K562 (cell line): ENCODE measurements around the gene FBXW9. TPM values are rescaled to one million over a fixed set of nuclear protein-coding genes. Genes with fewer than 3 reads are reported as not detected.
A peak's percentile ranks its signal among the peaks of the same experiment; 100 is the strongest.

Experiments
- CREB1 ChIP-seq, 2 experiments: sonication (generic) in 1 of 2; formaldehyde crosslinking in 1 of 2; IDR thresholded peaks; 2 replicates each; pipeline versions ENCODE4 v1.6.1 to v1.8.0; 2012 to 2022; ENCODE audit warnings: inconsistent platforms in 1 of 2, mild to moderate bottlenecking in 1 of 2, missing genetic modification reagents in 1 of 2, moderate library complexity in 1 of 2
- CTCF ChIP-seq, 3 experiments: IDR thresholded peaks in 2 of 3; conservative IDR thresholded peaks in 1 of 3; 2 replicates each; pipeline ENCODE4 v1.5.1; 2011 to 2012; ENCODE audit warnings: low read length in 3 of 3, mild to moderate bottlenecking in 3 of 3, control low read depth in 2 of 3, improper control_type of control experiment in 1 of 3, inconsistent platforms in 1 of 3, low read depth in 1 of 3, mixed read lengths in 1 of 3, moderate library complexity in 1 of 3; ENCODE audit not compliant: insufficient read depth in 2 of 3
- HEY1 ChIP-seq: fragments of 250-450 bp; sonication (Bioruptor Pico); IDR thresholded peaks from 2 replicates; pipeline ENCODE4 v1.5.0; 2020; ENCODE audit warnings: mild to moderate bottlenecking, moderate library complexity, borderline replicate concordance
- NCOR1 ChIP-seq: fragments of 450-650 bp; IDR thresholded peaks from 2 replicates; pipeline ENCODE4 v1.6.1; 2016; ENCODE audit warnings: mild to moderate bottlenecking, moderate library complexity
- RBM25 ChIP-seq: fragments of 200-400 bp; formaldehyde crosslinking; IDR thresholded peaks from 2 replicates; pipeline ENCODE4 v1.6.1; 2018; ENCODE audit warnings: low read length, low read depth, moderate library complexity; ENCODE audit not compliant: severe bottlenecking
- TAF1 ChIP-seq: IDR thresholded peaks from 2 replicates; pipeline ENCODE4 v1.6.1; 2011; ENCODE audit warnings: mild to moderate bottlenecking, low read length, moderate library complexity; ENCODE audit not compliant: insufficient read depth, control insufficient read depth, severe bottlenecking; ENCODE audit errors: extremely low read depth
- TBL1XR1 ChIP-seq, 2 experiments: IDR thresholded peaks; 2 replicates each; pipeline ENCODE4 v1.6.1; 2012; ENCODE audit warnings: improper control_type of control experiment in 2 of 2, low read length in 2 of 2, mild to moderate bottlenecking in 1 of 2
- TOE1 ChIP-seq, 2 experiments: fragments of 450-650 bp in 1 of 2; sonication (generic) in 1 of 2; formaldehyde crosslinking in 1 of 2; IDR thresholded peaks; 2 replicates each; pipeline versions ENCODE4 v1.7.1 to v1.8.0; 2016 to 2022; ENCODE audit warnings: borderline replicate concordance in 2 of 2, mild to moderate bottlenecking in 2 of 2, antibody characterized with exemption in 1 of 2, inconsistent platforms in 1 of 2, low read depth in 1 of 2, missing genetic modification reagents in 1 of 2, moderate library complexity in 1 of 2
- U2AF2 ChIP-seq: fragments of 200-400 bp; formaldehyde crosslinking; optimal IDR thresholded peaks from 2 replicates; pipeline ENCODE3; 2017; ENCODE audit warnings: low read depth, mild to moderate bottlenecking, low read length
- ZNF280B ChIP-seq: fragments of 250-450 bp; sonication (Bioruptor Pico); IDR thresholded peaks from 2 replicates; pipeline ENCODE4 v1.5.1; 2021; ENCODE audit warnings: mild to moderate bottlenecking
- ZNF395 ChIP-seq: fragments of 200-800 bp; sonication (Bioruptor generic); IDR thresholded peaks from 2 replicates; pipeline ENCODE4 v1.6.1; 2017; ENCODE audit warnings: missing genetic modification characterization, missing compliant biosample characterization
- ZNF644 ChIP-seq: fragments of 200-800 bp; sonication (Bioruptor generic); IDR thresholded peaks from 2 replicates; pipeline ENCODE4 v1.6.1; 2016; ENCODE audit warnings: low read depth, missing genetic modification characterization, missing compliant biosample characterization
- polyA plus RNA-seq, 8 experiments: library from polyadenylated mRNA; depleted of rRNA in 4 of 8; stranded (reverse) in 5 of 8; unstranded in 3 of 8; fragments of >200 nt; fragmentation: Nextera tagmentation in 2 of 8; fragmentation: Illumina TruSeq in 1 of 8; extraction: Ambion mirVana in 2 of 8; extraction: Trizol in 1 of 8; gene quantifications; 2 replicates each; pipeline versions ENCODE4 v1.2.1 to v1.2.3, GENCODE V29; 2011 to 2014; ENCODE audit warnings: inconsistent platforms in 1 of 8, missing spikeins in 1 of 8
- total RNA-seq, 7 experiments: library from RNA; depleted of rRNA in 6 of 7; stranded (reverse); fragments of >200 nt in 6 of 7; fragmentation: Illumina TruSeq in 2 of 7; extraction: Trizol in 2 of 7; gene quantifications; 2 replicates each; pipeline versions ENCODE4 v1.2.1 to v1.2.3, GENCODE V29; 2011 to 2021; ENCODE audit warnings: low replicate concordance in 1 of 7
- TF ChIP-seq, protein P1 (sequence below), 2 experiments: fragments of 450-650 bp in 1 of 2; IDR thresholded peaks; 2 replicates each; pipeline ENCODE4 v1.6.1; 2011 to 2017; ENCODE audit warnings: low read depth in 2 of 2, antibody characterized with exemption in 1 of 2, borderline replicate concordance in 1 of 2, low read length in 1 of 2, mild to moderate bottlenecking in 1 of 2, mixed read lengths in 1 of 2; ENCODE audit not compliant: control insufficient read depth in 1 of 2
- TF ChIP-seq, protein P2 (sequence below): fragments of 450-650 bp; IDR thresholded peaks from 2 replicates; pipeline ENCODE4 v1.6.1; 2016; ENCODE audit warnings: missing biosample characterization, missing genetic modification characterization

The FBXW9 gene
- total and polyA plus RNA-seq, 9 of the 15 experiments (the other 6 are each of a cell fraction or from before 2014, with no cell fraction given) = 0.23 to 21.7 (median 6.2) TPM

GRCh38 chr19:12681074-12681987 lies 15.1 kb downstream of the FBXW9 start, which contains the start of gene DHPS (continued):
- TF ChIP-seq ZNF280B (CRISPR knock-in tag) = no peak
- no peak for TF ChIP-seq RBM25
- peak; percentile 47 for TF ChIP-seq CREB1 (IDR thresholded peaks at IDR 0.05)
- TF ChIP-seq CREB1 (CRISPR knock-in tag; IDR thresholded peaks at IDR 0.05) = peak; percentile 73; the same call in 1 of the 2 replicates
- peak; percentile 76 for TF ChIP-seq TAF1
- no peak for TF ChIP-seq NCOR1
- TF ChIP-seq, protein P1, sequence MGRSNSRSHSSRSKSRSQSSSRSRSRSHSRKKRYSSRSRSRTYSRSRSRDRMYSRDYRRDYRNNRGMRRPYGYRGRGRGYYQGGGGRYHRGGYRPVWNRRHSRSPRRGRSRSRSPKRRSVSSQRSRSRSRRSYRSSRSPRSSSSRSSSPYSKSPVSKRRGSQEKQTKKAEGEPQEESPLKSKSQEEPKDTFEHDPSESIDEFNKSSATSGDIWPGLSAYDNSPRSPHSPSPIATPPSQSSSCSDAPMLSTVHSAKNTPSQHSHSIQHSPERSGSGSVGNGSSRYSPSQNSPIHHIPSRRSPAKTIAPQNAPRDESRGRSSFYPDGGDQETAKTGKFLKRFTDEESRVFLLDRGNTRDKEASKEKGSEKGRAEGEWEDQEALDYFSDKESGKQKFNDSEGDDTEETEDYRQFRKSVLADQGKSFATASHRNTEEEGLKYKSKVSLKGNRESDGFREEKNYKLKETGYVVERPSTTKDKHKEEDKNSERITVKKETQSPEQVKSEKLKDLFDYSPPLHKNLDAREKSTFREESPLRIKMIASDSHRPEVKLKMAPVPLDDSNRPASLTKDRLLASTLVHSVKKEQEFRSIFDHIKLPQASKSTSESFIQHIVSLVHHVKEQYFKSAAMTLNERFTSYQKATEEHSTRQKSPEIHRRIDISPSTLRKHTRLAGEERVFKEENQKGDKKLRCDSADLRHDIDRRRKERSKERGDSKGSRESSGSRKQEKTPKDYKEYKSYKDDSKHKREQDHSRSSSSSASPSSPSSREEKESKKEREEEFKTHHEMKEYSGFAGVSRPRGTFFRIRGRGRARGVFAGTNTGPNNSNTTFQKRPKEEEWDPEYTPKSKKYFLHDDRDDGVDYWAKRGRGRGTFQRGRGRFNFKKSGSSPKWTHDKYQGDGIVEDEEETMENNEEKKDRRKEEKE (IDR thresholded peaks at IDR 0.05; ENCODE audit: borderline replicate concordance in 1 of 2, control insufficient read depth in 1 of 2, low read depth in 2 of 2, low read length in 1 of 2) = no peak
- TF ChIP-seq TBL1XR1 (IDR thresholded peaks at IDR 0.05; ENCODE audit: low read length in 2 of 2) = peak in 1 of 2 experiments; percentile 83; a peak in 2 of 4 replicates
- TF ChIP-seq ZNF644 (tag) = peak; percentile 30
- peak in 1 of 3 experiments; percentile 22; a peak in 2 of 6 replicates for TF ChIP-seq CTCF (IDR thresholded peaks at IDR 0.05 in 2 of 3, conservative IDR thresholded peaks at IDR 0.05 in 1 of 3; ENCODE audit: insufficient read depth in 2 of 3, low read depth in 1 of 3, low read length in 3 of 3)
- no peak for TF ChIP-seq U2AF2
- no peak for TF ChIP-seq HEY1
- TF ChIP-seq, protein P2, sequence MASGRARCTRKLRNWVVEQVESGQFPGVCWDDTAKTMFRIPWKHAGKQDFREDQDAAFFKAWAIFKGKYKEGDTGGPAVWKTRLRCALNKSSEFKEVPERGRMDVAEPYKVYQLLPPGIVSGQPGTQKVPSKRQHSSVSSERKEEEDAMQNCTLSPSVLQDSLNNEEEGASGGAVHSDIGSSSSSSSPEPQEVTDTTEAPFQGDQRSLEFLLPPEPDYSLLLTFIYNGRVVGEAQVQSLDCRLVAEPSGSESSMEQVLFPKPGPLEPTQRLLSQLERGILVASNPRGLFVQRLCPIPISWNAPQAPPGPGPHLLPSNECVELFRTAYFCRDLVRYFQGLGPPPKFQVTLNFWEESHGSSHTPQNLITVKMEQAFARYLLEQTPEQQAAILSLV (tag) = no peak
- peak; percentile 100 for TF ChIP-seq TOE1 (IDR thresholded peaks at IDR 0.05; ENCODE audit: borderline replicate concordance)
- TF ChIP-seq TOE1 (CRISPR knock-in tag; IDR thresholded peaks at IDR 0.05; ENCODE audit: borderline replicate concordance, low read depth) = 0 out of 2 replicates have a peak, but pooled peaks have one; percentile 33
- TF ChIP-seq ZNF395 (CRISPR knock-in tag) = peak; percentile 89
